Activated naive CD4-positive, alpha-beta T cell treated with anti-CD3 and anti-CD28 coated beads, Interleukin-2, amount 50 U/mL, for 72 hours (primary cell): Measurements from ENCODE around the gene SLC25A1. TPM values are rescaled to one million over a fixed set of nuclear protein-coding genes. Genes with fewer than 3 reads are reported as not detected.

ENCODE experiments used
- ATAC-seq, 2 donors: fragments of 150-1000 bp; cut with Tn5 transposase; 2 replicates each; pipeline ENCODE4 v1.10.0; 2021; ENCODE audit warnings: mild to moderate bottlenecking in 2 of 2, moderate library complexity in 2 of 2
- DNase-seq, 2 donors: peaks; one replicate each; pipeline ENCODE4 v3.0.0; 2021 to 2022; ENCODE audit warnings: low spot score in 2 of 2
- H3K27ac Mint-ChIP-seq, 2 donors: one replicate each; pipeline ENCODE4 v1.8.0; 2022; ENCODE audit warnings: mild to moderate bottlenecking in 2 of 2, mixed read lengths in 2 of 2
- H3K36me3 Mint-ChIP-seq, 2 donors: one replicate each; pipeline ENCODE4 v1.8.0; 2022; ENCODE audit warnings: mixed read lengths in 2 of 2
- H3K9me3 Mint-ChIP-seq, 2 donors: one replicate each; pipeline ENCODE4 v1.8.0; 2022; ENCODE audit warnings: mixed read lengths in 2 of 2
- total RNA-seq, 2 donors: library from RNA; stranded (reverse); gene quantifications; one replicate each; pipeline ENCODE4 v1.2.3, GENCODE V29; 2022

The SLC25A1 gene
- total RNA-seq, 2 donors from 2014 or later: 59.1 to 61.3 TPM

DNA sequence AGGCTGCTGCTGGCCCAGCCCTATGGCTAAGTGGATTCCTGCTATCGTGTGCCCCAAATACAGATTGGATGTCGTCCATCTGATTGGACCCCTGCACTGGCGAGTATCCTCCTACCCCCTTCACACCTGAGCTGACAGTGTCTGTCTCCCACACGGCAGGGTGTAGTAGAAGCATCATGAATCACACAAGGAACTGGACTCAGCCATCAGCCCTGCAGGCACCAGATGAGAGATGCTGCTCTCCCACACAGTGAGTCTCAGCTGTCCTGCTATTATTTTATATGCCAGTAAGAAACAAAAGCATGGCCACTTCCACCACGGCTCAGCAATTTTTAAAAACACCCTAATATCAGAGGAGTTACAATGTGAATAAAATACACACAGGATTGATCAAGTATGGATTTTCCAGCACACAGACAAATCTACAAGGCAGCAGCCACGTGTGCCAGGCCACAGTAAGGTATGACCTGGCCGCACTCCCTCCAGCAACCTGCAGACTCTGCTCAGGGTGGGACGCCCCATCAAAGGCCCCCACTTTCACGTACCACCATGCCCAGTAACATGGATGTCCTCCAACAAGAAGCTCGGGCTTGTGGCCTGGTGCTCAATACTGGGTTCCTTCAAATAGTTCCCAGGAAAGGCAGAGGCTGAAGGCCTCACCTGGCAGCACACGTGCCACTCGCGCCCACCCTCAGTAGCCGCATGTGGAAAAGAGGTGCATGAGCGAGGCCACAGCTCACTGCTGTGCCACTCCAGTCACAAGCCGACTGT is 16.4 kb upstream of the SLC25A1 start:
- H3K9me3 Mint-ChIP-seq: no peaks in the 10 kb centered on the region
- H3K36me3 Mint-ChIP-seq: no peaks in the 10 kb centered on the region
- H3K27ac Mint-ChIP-seq: peak overlapping the region in 1 of 2 donors; percentile 9
- no peak for ATAC-seq
- DNase-seq: no peak

DNA sequence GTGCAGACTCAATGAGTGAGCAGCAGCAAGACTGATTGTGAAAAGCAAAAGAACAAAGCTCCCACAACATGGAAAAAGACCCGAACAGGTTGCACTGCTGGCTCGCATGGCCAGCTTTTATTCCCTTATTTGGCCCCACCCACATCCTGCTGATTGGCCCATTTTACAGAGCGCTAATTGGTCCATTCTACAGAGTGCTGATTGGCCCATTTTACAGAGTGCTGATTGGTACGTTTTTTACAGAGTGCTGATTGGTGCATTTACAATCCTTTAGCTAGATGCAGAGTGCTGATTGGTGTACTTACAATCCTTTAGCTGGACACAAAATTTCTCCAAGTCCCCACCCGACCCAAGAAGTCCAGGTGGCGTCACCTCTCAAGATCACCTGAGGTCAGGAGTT is 15.3 kb upstream of the SLC25A1 start:
- Mint-ChIP-seq H3K36me3 (no peaks in the 10 kb centered on the region), H3K27ac (no peak overlapping the region), H3K9me3 (no peaks in the 10 kb centered on the region)
- ATAC-seq (no peak), DNase-seq (no peak)

- no peak overlapping the region for H3K27ac Mint-ChIP-seq
- DNase-seq (no peak), ATAC-seq (no peak)
- no peaks in the 10 kb centered on the region for H3K36me3 Mint-ChIP-seq
- no peaks in the 10 kb centered on the region for H3K9me3 Mint-ChIP-seq
Observed at GRCh38 chr22:19187716-19188563, 9.4 kb upstream of the SLC25A1 start.

- ATAC-seq (no peak), DNase-seq (no peak)
- H3K27ac Mint-ChIP-seq: no peak overlapping the region
- no peaks in the 10 kb centered on the region for H3K9me3 Mint-ChIP-seq
- no peaks in the 10 kb centered on the region for H3K36me3 Mint-ChIP-seq
Observed at GRCh38 chr22:19184276-19184997, 5.9 kb upstream of the SLC25A1 start.

DNA sequence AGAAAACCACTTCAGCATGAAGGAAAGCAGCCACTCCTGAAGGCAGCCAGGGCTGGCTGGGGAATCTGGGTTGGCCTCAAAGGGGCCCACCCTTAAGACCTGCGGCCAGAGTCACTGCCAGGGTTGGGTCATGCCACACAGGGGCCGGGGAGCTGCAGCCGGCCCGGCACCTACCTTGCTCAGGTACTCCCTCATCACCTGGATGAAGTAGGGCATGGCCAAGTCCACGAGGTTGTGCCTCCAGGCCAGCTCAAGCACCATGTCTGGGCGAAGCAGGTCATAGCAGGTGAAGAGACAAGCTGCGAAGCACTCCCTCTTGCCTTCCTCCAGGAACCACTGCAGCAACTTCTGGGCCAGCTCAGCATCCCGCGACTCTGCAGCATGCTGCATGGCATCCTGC is 4.7 kb upstream of the SLC25A1 start:
- peak overlapping the region in 1 of 2 donors; percentile 88 for H3K27ac Mint-ChIP-seq
- H3K36me3 Mint-ChIP-seq: no peaks in the 10 kb centered on the region
- no peaks in the 10 kb centered on the region for H3K9me3 Mint-ChIP-seq
- ATAC-seq (no peak), DNase-seq (no peak)

- ATAC-seq (no peak), DNase-seq (no peak)
- no peaks in the 10 kb centered on the region for H3K36me3 Mint-ChIP-seq
- H3K27ac Mint-ChIP-seq: peak overlapping the region; percentile 84 to 88
- H3K9me3 Mint-ChIP-seq: no peaks in the 10 kb centered on the region
Observed at GRCh38 chr22:19182472-19183157, 4.1 kb upstream of the SLC25A1 start.

DNA sequence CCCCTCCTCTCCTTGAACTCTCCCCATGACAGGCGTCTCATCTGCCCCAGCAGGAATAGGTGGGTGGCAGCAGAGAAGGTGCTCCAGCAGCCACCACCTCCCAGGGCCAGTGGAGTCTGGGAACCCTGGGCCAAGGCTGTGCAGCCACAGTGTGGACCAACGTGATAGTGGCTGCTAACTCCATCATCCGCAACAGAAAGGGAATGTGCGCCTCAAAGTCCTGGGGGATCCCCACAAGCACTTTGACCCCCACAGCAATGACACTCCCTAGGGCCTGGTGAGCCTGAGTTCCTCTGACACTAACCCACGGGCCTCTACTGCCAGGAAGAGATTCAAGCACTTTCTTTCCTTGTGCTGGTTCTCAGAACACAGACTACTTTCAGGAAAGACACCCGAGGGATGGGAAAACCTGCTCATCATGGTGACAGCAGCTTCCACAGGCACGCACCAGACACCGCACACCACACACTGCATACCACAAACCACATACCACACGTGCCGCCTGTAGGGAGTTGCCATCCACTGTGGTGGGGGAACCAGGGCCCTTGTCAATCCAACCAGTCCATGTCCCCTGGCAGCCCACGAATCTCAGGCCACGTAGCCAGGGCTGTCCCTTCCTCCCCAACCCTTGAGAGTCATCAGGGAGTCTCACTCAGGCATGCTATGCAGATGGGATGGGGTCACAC is 3.4 kb upstream of the SLC25A1 start:
- Mint-ChIP-seq H3K9me3 (no peaks in the 10 kb centered on the region), H3K27ac (peak overlapping the region; percentile 84 to 88), H3K36me3 (no peaks in the 10 kb centered on the region)
- peak in 1 of 2 donors; percentile 84 for DNase-seq
- ATAC-seq: peak in 1 of 2 donors; percentile 53

DNA sequence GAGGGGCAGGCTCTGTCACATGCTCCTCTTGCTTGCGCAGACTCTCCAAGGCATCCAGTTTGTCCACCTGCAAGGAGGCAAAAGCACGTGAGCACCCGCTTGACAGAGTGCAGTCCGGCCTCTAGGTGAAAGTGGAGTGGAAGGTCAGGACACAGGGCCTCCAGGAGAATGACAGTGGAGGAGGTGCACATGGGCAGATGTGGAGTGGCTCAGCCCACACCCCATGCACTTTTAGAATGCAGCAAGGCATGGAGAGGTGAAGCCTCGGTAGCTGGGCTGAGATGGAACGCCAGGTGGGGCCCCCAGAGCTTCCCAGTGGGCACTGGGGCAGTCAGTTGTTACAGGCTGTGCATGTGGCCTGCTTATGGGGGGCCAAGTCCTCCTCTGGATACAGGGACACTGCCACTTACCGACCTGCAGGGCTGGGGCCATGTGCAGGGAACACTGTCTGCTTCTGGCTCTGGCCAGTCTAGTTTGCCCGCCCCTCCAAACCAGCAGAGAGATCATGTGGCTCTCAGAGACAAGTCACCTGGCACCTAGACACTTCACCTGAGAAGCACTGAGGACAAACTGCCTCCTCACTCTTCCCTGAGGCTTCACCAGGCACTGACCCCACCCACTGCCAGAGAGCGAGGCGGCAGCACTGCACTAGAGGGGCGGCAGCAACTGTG is 2.3 kb upstream of the SLC25A1 start:
- Mint-ChIP-seq H3K36me3 (no peaks in the 10 kb centered on the region), H3K9me3 (no peaks in the 10 kb centered on the region), H3K27ac (peak overlapping the region; percentile 68 to 88)
- ATAC-seq (no peak), DNase-seq (no peak)

GRCh38 chr22:19180234-19180633 is 1.7 kb upstream of the SLC25A1 start:
- no peak for DNase-seq
- Mint-ChIP-seq H3K36me3 (no peaks in the 10 kb centered on the region), H3K27ac (no peak overlapping the region), H3K9me3 (no peaks in the 10 kb centered on the region)
- ATAC-seq: no peak

GRCh38 chr22:19179497-19180048 is 1.0 kb upstream of the SLC25A1 start:
- Mint-ChIP-seq H3K36me3 (no peaks in the 10 kb centered on the region), H3K9me3 (no peaks in the 10 kb centered on the region), H3K27ac (peak overlapping the region; percentile 50 to 82)
- ATAC-seq (peak; percentile 41 to 42), DNase-seq (peak in 1 of 2 donors; percentile 51)

DNA sequence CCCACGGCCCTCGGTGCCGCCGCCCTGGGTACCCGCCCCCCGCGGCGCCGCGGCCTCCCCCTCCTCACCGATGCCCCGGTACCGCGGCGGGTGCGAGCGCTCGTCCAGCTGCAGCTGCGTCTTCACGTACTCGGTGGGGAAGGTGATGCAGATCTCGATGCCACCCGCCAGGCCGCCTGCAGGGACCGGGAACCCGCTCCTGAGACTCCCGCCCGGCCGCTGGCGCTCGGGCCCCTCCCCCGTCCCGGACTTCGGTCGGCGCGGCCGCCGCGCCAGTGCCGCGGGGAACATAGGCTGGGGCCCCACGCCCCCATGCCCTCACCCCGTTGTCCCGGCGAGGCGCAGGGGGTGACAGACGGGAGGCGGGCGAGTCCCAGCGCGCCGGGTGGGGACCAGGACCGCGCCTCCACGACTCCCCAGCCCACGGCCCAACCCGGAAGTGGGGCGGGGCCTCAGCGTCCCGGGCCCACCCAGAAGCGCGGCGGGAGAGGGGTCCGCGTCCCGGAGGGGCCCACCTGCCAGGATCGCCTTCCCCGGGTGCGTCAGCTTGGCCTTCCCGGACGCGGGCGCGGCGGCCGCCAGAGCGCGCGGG is 375 bp downstream of the SLC25A1 start:
- H3K9me3 Mint-ChIP-seq: no peaks in the 10 kb centered on the region
- H3K27ac Mint-ChIP-seq: no peak overlapping the region
- ATAC-seq (peak; percentile 39 to 68), DNase-seq (no peak)
- H3K36me3 Mint-ChIP-seq: no peaks in the 10 kb centered on the region

- Mint-ChIP-seq H3K27ac (peak overlapping the region in 1 of 2 donors; percentile 72), H3K9me3 (no peaks in the 10 kb centered on the region), H3K36me3 (peaks cover 4% of the 10 kb centered on the region in 2 donors)
- no peak for ATAC-seq
- DNase-seq: no peak
Observed at GRCh38 chr22:19177164-19178064, 1.1 kb downstream of the SLC25A1 start.

- peaks cover 10 to 11% of the 10 kb centered on the region in 2 donors for H3K36me3 Mint-ChIP-seq
- ATAC-seq: no peak
- H3K27ac Mint-ChIP-seq: no peak overlapping the region
- no peak for DNase-seq
- H3K9me3 Mint-ChIP-seq: no peaks in the 10 kb centered on the region
Observed at GRCh38 chr22:19176732-19177131, 1.8 kb downstream of the SLC25A1 start.

DNA sequence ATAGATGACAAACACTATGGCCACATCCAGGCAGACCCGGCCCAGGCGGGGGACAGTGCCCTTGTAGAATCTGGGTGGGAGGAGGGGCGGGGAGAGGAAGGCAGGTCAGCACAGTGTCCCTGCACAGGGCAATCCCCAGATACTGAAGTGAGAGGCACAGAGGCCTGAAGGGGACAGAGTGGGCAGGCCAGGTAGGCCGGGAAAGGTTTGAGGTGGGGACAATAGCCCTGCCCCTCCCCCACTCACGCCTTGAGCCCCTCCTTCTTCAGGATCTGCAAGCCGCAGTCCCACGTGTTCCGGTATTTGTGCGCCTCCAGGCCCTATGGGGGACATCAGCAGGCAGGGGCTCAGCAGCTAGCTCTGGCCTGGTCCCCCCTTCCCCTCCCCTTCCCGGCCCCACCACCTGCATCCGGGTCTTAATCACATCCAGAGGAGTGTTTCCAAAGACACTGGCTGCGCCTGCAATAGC is 2.3 kb downstream of the SLC25A1 start:
- no peak for DNase-seq
- no peak for ATAC-seq
- H3K36me3 Mint-ChIP-seq: peaks cover 10 to 14% of the 10 kb centered on the region in 2 donors
- H3K9me3 Mint-ChIP-seq: no peaks in the 10 kb centered on the region
- no peak overlapping the region for H3K27ac Mint-ChIP-seq
